ENCODE data around the gene OR1L8.

OR1L8 gene

GRCh38 chr9:122518841-122519240 lies 64.3 kb downstream of the OR1L8 start, which contains the start of gene OR1J4:
Gene OR1J4 (plus strand): TSS chr9:122519141. CDS start chr9:122519141, 0 bp downstream.
- Histone ChIP-seq H3K27me3 (ENCODE audit: control insufficient read depth, insufficient read depth, low read length) (peaks cover 92% of the 10 kb centered on the region), H3K9me3 (ENCODE audit: control insufficient read depth, insufficient read depth, low read depth, low read length) (peaks cover 4% of the 10 kb centered on the region; the same call in 1 of the 2 replicates), H3K36me3 (ENCODE audit: control insufficient read depth, insufficient read depth, low read length) (no peaks in the 10 kb centered on the region), H3K9ac (ENCODE audit: low read length) (no peak within 1 kb of the TSS), H3K4me1 (ENCODE audit: control insufficient read depth, insufficient read depth, low read length) (no peaks in the 10 kb centered on the region), H3K27ac (ENCODE audit: low read depth, low read length) (no peak within 1 kb of the TSS), H3K4me3 (ENCODE audit: low read depth, low read length) (no peak within 1 kb of the TSS)

GRCh38 chr9:122518226-122518625 lies 65.0 kb downstream of the OR1L8 start:
- H3K4me1 ChIP-seq (ENCODE audit: control insufficient read depth, insufficient read depth, low read length) = no peaks in the 10 kb centered on the region
- no peak overlapping the region for H3K27ac ChIP-seq (ENCODE audit: low read depth, low read length)
- peaks cover 92% of the 10 kb centered on the region for H3K27me3 ChIP-seq (ENCODE audit: control insufficient read depth, insufficient read depth, low read length)
- no peak overlapping the region for H3K4me3 ChIP-seq (ENCODE audit: low read depth, low read length)
- H3K36me3 ChIP-seq (ENCODE audit: control insufficient read depth, insufficient read depth, low read length) = no peaks in the 10 kb centered on the region
- H3K9me3 ChIP-seq (ENCODE audit: control insufficient read depth, insufficient read depth, low read depth, low read length) = peaks cover 4% of the 10 kb centered on the region; the same call in 1 of the 2 replicates
- H3K9ac ChIP-seq (ENCODE audit: low read length) = no peak overlapping the region
